Measurements from ENCODE around the gene RTP3.

- TF ChIP-seq MAX (IDR thresholded peaks at IDR 0.05) (no peak), CREB1 (IDR thresholded peaks at IDR 0.05; ENCODE audit: low read depth) (no peak)
Measured at GRCh38 chr3:46453526-46454208, 44.1 kb upstream of the RTP3 start.
